A673 (cell line): ENCODE data around the gene BCR. TPM values are rescaled to one million over a fixed set of nuclear protein-coding genes. Genes with fewer than 3 reads are reported as not detected.

Experiments
- BruUV-seq: library from RNA; stranded (reverse); fragments of 400-500 nt; replicated peaks from 2 replicates; lab custom pipeline; 2021; lab: Mats Ljungman, UMichigan
- CTCF ChIA-PET: fragments of 300-600 bp; sonication (Branson Sonifier 250); formaldehyde crosslinking; loops from one replicate; lab custom pipeline; 2022; ENCODE audit warnings: antibody characterized with exemption; lab: Charles Lee
- POLR2A ChIA-PET: fragments of 300-600 bp; sonication (Branson Sonifier 250); formaldehyde crosslinking; loops from one replicate; lab custom pipeline; 2022; ENCODE audit warnings: antibody characterized with exemption; ENCODE audit not compliant: low non-redundant PET; lab: Charles Lee
- DNase-seq: peaks from one replicate; pipeline ENCODE4 v3.0.0-alpha.2; 2015; ENCODE audit warnings: low spot score
- H3K27ac ChIP-seq: fragments of 200-600 bp; sonication (generic); 2 replicates; pipeline ENCODE4 v1.5.1; 2016; ENCODE audit warnings: mixed run types, low read depth, mild to moderate bottlenecking, mixed read lengths, antibody characterized with exemption, low read length; ENCODE audit not compliant: poor library complexity, severe bottlenecking
- H3K27me3 ChIP-seq: fragments of 200-600 bp; sonication (generic); replicated peaks from 2 replicates; pipeline ENCODE4 v1.6.1; 2017; ENCODE audit warnings: mixed run types, low read depth, mild to moderate bottlenecking, mixed read lengths, antibody characterized with exemption, low read length; ENCODE audit not compliant: insufficient read depth, poor library complexity
- H3K36me3 ChIP-seq: fragments of 200-600 bp; sonication (generic); 2 replicates; pipeline ENCODE4 v1.6.1; 2016; ENCODE audit warnings: mixed run types, mild to moderate bottlenecking, mixed read lengths, antibody characterized with exemption, low read length; ENCODE audit not compliant: insufficient read depth, poor library complexity, severe bottlenecking
- H3K4me1 ChIP-seq: fragments of 200-600 bp; sonication (generic); 2 replicates; pipeline ENCODE4 v1.6.1; 2017; ENCODE audit warnings: mixed run types, mild to moderate bottlenecking, mixed read lengths, antibody characterized with exemption, low read length; ENCODE audit not compliant: insufficient read depth, poor library complexity, severe bottlenecking
- H3K4me3 ChIP-seq: fragments of 200-600 bp; sonication (generic); 2 replicates; pipeline ENCODE4 v1.5.1; 2016; ENCODE audit warnings: low read depth, mixed run types, mild to moderate bottlenecking, mixed read lengths, low read length; ENCODE audit not compliant: poor library complexity, severe bottlenecking
- H3K9me3 ChIP-seq: fragments of 200-600 bp; sonication (generic); 2 replicates; pipeline ENCODE4 v1.6.1; 2016; ENCODE audit warnings: mixed run types, low read depth, mild to moderate bottlenecking, mixed read lengths, antibody characterized with exemption, low read length; ENCODE audit not compliant: poor library complexity, severe bottlenecking
- EZH2 ChIP-seq: fragments of 200-600 bp; sonication (generic); IDR thresholded peaks from 2 replicates; pipeline ENCODE4 v1.6.1; 2017; ENCODE audit warnings: borderline replicate concordance, low read depth, mild to moderate bottlenecking, mixed read lengths, antibody characterized with exemption, low read length; ENCODE audit not compliant: poor library complexity, severe bottlenecking
- intact Hi-C: fragments of 100-400 bp; cut with micrococcal nuclease; formaldehyde crosslinking; loops from one replicate; pipeline ENCODE4 v1.10.0; 2022; ENCODE audit not compliant: unreplicated experiment
- total RNA-seq: library from RNA; stranded (reverse); gene quantifications from 2 replicates; pipeline ENCODE4 v1.2.3, GENCODE V29; 2021
- TF ChIP-seq, protein P1 (sequence below): fragments of 300-800, 200-600 bp; sonication (generic); conservative IDR thresholded peaks from 2 replicates; pipeline ENCODE4 v1.5.1; 2017; ENCODE audit warnings: low read depth, mild to moderate bottlenecking, antibody characterized with exemption, low read length, moderate library complexity, mixed read lengths

BCR gene
- total RNA-seq, 1 experiment from 2014 or later: 63.1 TPM

DNA sequence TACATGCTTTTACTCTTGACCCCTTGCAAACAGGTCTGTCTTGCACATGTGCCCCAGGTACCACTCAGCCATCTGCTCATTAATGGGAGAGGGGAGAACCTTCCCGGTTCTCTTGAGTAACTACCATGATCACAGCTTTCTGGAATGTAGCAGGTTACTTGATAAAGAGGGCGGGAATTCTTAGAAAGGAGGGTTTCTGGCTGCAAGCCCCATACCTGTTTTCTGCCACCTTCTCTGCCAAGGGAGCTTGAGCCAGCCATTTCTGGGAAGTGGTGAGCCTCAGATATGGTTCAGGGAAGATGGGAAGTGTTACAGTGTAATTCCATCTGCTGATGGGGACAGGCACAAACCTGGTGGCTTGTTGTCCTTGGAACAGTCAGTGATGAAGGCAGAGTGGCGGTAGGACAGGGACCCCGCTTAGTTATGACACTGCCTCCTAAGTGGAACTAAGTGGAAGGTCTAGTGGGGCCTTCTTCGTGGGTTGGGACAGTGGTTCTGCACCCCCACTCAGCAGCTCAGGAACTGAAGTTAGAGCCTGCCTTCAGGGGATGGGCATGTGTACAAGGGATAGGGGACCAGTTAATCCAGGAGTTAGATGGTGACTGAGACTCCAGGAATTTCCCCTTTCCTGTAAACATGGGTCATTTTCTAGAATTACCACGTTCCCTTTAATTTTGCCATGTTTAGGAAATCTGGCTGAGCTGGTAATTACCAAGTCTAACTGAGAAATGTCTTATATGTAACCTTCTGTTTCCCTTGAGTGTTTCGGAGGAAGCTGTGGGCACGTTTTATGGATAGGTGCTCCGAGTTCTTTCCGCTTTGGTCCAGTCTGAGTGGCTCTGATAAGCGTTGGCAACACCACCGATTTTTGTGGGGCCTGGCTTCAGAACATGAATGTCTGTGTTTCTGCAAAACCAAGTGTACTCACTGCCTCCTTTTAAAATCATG lies 35.3 kb downstream of the BCR start:
- no peak overlapping the region for H3K4me3 ChIP-seq
- H3K27me3 ChIP-seq: no peaks in the 10 kb centered on the region
- H3K36me3 ChIP-seq: no peaks in the 10 kb centered on the region
- DNase-seq: peak; percentile 27
- no peak for TF ChIP-seq EZH2
- TF ChIP-seq, protein P1, sequence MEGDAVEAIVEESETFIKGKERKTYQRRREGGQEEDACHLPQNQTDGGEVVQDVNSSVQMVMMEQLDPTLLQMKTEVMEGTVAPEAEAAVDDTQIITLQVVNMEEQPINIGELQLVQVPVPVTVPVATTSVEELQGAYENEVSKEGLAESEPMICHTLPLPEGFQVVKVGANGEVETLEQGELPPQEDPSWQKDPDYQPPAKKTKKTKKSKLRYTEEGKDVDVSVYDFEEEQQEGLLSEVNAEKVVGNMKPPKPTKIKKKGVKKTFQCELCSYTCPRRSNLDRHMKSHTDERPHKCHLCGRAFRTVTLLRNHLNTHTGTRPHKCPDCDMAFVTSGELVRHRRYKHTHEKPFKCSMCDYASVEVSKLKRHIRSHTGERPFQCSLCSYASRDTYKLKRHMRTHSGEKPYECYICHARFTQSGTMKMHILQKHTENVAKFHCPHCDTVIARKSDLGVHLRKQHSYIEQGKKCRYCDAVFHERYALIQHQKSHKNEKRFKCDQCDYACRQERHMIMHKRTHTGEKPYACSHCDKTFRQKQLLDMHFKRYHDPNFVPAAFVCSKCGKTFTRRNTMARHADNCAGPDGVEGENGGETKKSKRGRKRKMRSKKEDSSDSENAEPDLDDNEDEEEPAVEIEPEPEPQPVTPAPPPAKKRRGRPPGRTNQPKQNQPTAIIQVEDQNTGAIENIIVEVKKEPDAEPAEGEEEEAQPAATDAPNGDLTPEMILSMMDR: no peak
- BruUV-seq: no TSS peak
- CTCF ChIA-PET: no interaction called here
- intact Hi-C loops: no loop called here
- POLR2A ChIA-PET: no interaction called here
- H3K9me3 ChIP-seq: no peaks in the 10 kb centered on the region
- peaks cover 37% of the 10 kb centered on the region for H3K4me1 ChIP-seq
- H3K27ac ChIP-seq: no peak overlapping the region

DNA sequence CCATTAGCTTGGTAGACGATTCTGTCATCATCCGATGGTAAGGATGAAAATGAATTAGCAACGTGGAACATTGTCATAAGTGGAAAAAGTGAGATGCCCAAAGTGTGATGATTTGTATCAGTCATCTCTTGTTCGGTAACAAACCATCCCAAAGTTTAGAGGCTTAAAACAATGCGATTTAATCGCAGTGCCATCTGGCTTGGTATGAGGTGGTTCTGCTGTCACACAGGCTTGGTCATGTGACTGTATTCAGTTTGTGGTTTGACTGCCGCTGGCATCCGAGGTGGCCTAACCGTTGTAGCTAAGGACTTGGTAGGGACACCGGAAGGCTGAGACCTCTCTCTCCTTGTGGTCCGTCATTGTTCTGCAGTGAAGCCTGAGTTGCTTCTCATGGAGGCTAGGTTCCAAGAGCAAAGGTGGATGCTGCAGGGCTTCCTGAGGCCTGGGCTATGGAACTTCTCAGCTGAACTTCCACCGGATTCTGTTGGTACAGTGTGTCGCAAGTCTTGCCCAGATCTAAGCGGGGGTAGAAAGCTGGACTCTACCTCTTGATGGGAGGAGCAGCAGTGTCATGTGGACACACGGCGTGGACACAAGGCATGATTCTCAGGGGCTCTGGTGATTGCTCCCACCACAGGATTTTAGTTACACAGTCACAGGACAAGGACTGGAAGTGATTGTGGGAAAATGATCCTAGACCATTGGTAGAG lies 36.3 kb downstream of the BCR start:
- CTCF ChIA-PET: no interaction called here
- intact Hi-C loops: no loop called here

More for the DNA sequence above, 36.3 kb downstream of the BCR start:
- Histone ChIP-seq H3K9me3 (no peaks in the 10 kb centered on the region), H3K4me1 (peaks cover 43% of the 10 kb centered on the region), H3K27ac (peak overlapping the region; percentile 25), H3K27me3 (no peaks in the 10 kb centered on the region), H3K4me3 (no peak overlapping the region), H3K36me3 (no peaks in the 10 kb centered on the region)
- POLR2A ChIA-PET: no interaction called here
- no peak for DNase-seq
- BruUV-seq: no TSS peak
- TF ChIP-seq EZH2: no peak
- TF ChIP-seq, protein P1: no peak
